CD4-positive, alpha-beta T cell treated with Interleukin-15 for 4 hours (primary cell): ENCODE measurements around the gene KBTBD8.

Experiments used
- DNase-seq: peaks from one replicate; pipeline ENCODE4 v3.0.0-alpha.2; 2020; ENCODE audit warnings: low spot score

KBTBD8 gene

GRCh38 chr3:67044295-67044694, 46.2 kb downstream of the KBTBD8 start:
- DNase-seq, result no peak

- no peak for DNase-seq
Observed at GRCh38 chr3:67044955-67045354, 46.8 kb downstream of the KBTBD8 start.

GRCh38 chr3:67045711-67046465, 47.8 kb downstream of the KBTBD8 start:
- DNase-seq, result no peak

- DNase-seq, result no peak
Observed at GRCh38 chr3:67047051-67047450, 48.9 kb downstream of the KBTBD8 start.

- DNase-seq, result no peak
Observed at GRCh38 chr3:67048067-67048714, 50.1 kb downstream of the KBTBD8 start.

GRCh38 chr3:67048715-67049074, 50.6 kb downstream of the KBTBD8 start:
- DNase-seq, result no peak

GRCh38 chr3:67059443-67059842, 61.3 kb downstream of the KBTBD8 start:
- DNase-seq, result no peak
